Astrocyte (in vitro differentiated cells and primary cell): ENCODE results near the gene ELMO2. TPM values are rescaled to one million over a fixed set of nuclear protein-coding genes. Genes with fewer than 3 reads are reported as not detected.

Source experiments
- DNase-seq: peaks from one replicate; pipeline ENCODE4 v3.0.0-alpha.2; 2010; ENCODE audit warnings: low read depth
- FAIRE-seq: peaks from 2 replicates; lab custom pipeline; 2011; peaks lifted over from hg19 to GRCh38; lab: Jason Lieb, UNC
- H2AFZ ChIP-seq: 2 replicates; pipeline ENCODE4 v1.6.0; 2012; ENCODE audit warnings: low read depth, low read length, inconsistent platforms
- H3K27ac ChIP-seq: 2 replicates; pipeline ENCODE4 v1.5.1; 2011; ENCODE audit warnings: low read depth, low read length, inconsistent platforms
- H3K27me3 ChIP-seq: 2 replicates; pipeline ENCODE4 v1.6.0; 2011; ENCODE audit warnings: low read length, inconsistent platforms; ENCODE audit not compliant: insufficient read depth
- H3K36me3 ChIP-seq: 2 replicates; pipeline ENCODE4 v1.5.1; 2011; ENCODE audit warnings: low read length, inconsistent platforms; ENCODE audit not compliant: insufficient read depth
- H3K4me1 ChIP-seq: 2 replicates; pipeline ENCODE4 v1.5.1; 2011; ENCODE audit warnings: low read length, inconsistent platforms; ENCODE audit not compliant: insufficient read depth
- H3K4me2 ChIP-seq: 2 replicates; pipeline ENCODE4 v1.6.0; 2012; ENCODE audit warnings: low read length, inconsistent platforms
- H3K4me3 ChIP-seq: 2 replicates; pipeline ENCODE4 v1.5.1; 2011; ENCODE audit warnings: low read depth, mild to moderate bottlenecking, low read length, inconsistent platforms; ENCODE audit not compliant: insufficient read depth
- H3K79me2 ChIP-seq: 2 replicates; pipeline ENCODE4 v1.6.0; 2012; ENCODE audit warnings: mild to moderate bottlenecking, low read length, inconsistent platforms; ENCODE audit not compliant: insufficient read depth
- H3K9ac ChIP-seq: 2 replicates; pipeline ENCODE4 v1.6.0; 2012; ENCODE audit warnings: mild to moderate bottlenecking, low read length, inconsistent platforms
- H3K9me3 ChIP-seq: 2 replicates; pipeline ENCODE4 v1.5.1; 2012; ENCODE audit warnings: low read depth, mild to moderate bottlenecking, low read length, inconsistent platforms; ENCODE audit not compliant: insufficient read depth
- H4K20me1 ChIP-seq: 2 replicates; pipeline ENCODE4 v1.6.0; 2012; ENCODE audit warnings: low read length, inconsistent platforms; ENCODE audit not compliant: insufficient read depth
- H3K27ac Mint-ChIP-seq: one replicate; pipeline ENCODE4 v1.8.0; 2021; ENCODE audit warnings: mild to moderate bottlenecking, mixed read lengths; ENCODE audit not compliant: unreplicated experiment
- H3K27me3 Mint-ChIP-seq: one replicate; pipeline ENCODE4 v1.8.0; 2021; ENCODE audit warnings: low read depth, mixed read lengths; ENCODE audit not compliant: unreplicated experiment
- H3K36me3 Mint-ChIP-seq: one replicate; pipeline ENCODE4 v1.8.0; 2021; ENCODE audit warnings: low read depth, mixed read lengths; ENCODE audit not compliant: unreplicated experiment
- H3K4me1 Mint-ChIP-seq: one replicate; pipeline ENCODE4 v1.8.0; 2021; ENCODE audit warnings: low read depth, mixed read lengths; ENCODE audit not compliant: unreplicated experiment
- H3K4me3 Mint-ChIP-seq: one replicate; pipeline ENCODE4 v1.8.0; 2021; ENCODE audit warnings: mild to moderate bottlenecking, moderate library complexity, mixed read lengths; ENCODE audit not compliant: unreplicated experiment
- H3K9me3 Mint-ChIP-seq: one replicate; pipeline ENCODE4 v1.8.0; 2021; ENCODE audit warnings: mild to moderate bottlenecking, mixed read lengths; ENCODE audit not compliant: unreplicated experiment
- CTCF ChIP-seq: IDR thresholded peaks from 2 replicates; pipeline ENCODE4 v1.5.1; 2011; ENCODE audit warnings: low read depth, mild to moderate bottlenecking, inconsistent platforms, low read length, moderate library complexity; ENCODE audit not compliant: insufficient read depth
- EZH2 ChIP-seq: IDR thresholded peaks from 2 replicates; pipeline ENCODE4 v1.6.1; 2012; ENCODE audit warnings: mild to moderate bottlenecking, low read length, inconsistent platforms; ENCODE audit not compliant: insufficient read depth
- total RNA-seq: library from RNA; stranded (reverse); gene quantifications from 2 replicates; pipeline ENCODE4 v1.2.1, GENCODE V29; 2021

The ELMO2 gene
- total RNA-seq, 1 donor from 2014 or later, result 53.4 TPM

GRCh38 chr20:46350201-46350985 lies 56.0 kb downstream of the ELMO2 start:
- Histone ChIP-seq H3K9ac (peak overlapping the region; percentile 84), H3K27ac (peak overlapping the region; percentile 92)
- H3K27me3 Mint-ChIP-seq, result no peaks in the 10 kb centered on the region

GRCh38 chr20:46349742-46350056 lies 56.7 kb downstream of the ELMO2 start:
- Histone ChIP-seq H3K4me2 (peak overlapping the region; percentile 80), H3K9me3 (no peaks in the 10 kb centered on the region), H3K27me3 (peaks cover 7% of the 10 kb centered on the region), H3K36me3 (peaks cover 3% of the 10 kb centered on the region), H3K27ac (peak overlapping the region; percentile 92), H3K4me3 (no peak overlapping the region), H4K20me1 (no peaks in the 10 kb centered on the region), H2AFZ (no peak overlapping the region), H3K79me2 (no peaks in the 10 kb centered on the region), H3K9ac (peak overlapping the region; percentile 84), H3K4me1 (peaks cover 23% of the 10 kb centered on the region)
- peaks cover 14% of the 10 kb centered on the region for H3K36me3 Mint-ChIP-seq
- no peak for FAIRE-seq
- H3K4me1 Mint-ChIP-seq, result peaks cover 29% of the 10 kb centered on the region
- no peak for DNase-seq
- no peak overlapping the region for H3K27ac Mint-ChIP-seq
- H3K27me3 Mint-ChIP-seq, result peaks cover 3% of the 10 kb centered on the region
- H3K4me3 Mint-ChIP-seq, result no peak overlapping the region
- no peak for TF ChIP-seq EZH2
- no peak for TF ChIP-seq CTCF
- peaks cover 3% of the 10 kb centered on the region for H3K9me3 Mint-ChIP-seq

More at GRCh38 chr20:46350201-46350985, 56.0 kb downstream of the ELMO2 start:
- H3K36me3 ChIP-seq, result peaks cover 3% of the 10 kb centered on the region
- peaks cover 3% of the 10 kb centered on the region for H3K9me3 Mint-ChIP-seq
- H3K9me3 ChIP-seq, result no peaks in the 10 kb centered on the region
- H3K79me2 ChIP-seq, result no peaks in the 10 kb centered on the region
- peak overlapping the region; percentile 67 for H3K4me3 Mint-ChIP-seq
- H3K4me2 ChIP-seq, result peak overlapping the region; percentile 80
- peaks cover 15% of the 10 kb centered on the region for H3K36me3 Mint-ChIP-seq
- H3K4me3 ChIP-seq, result no peak overlapping the region
- peak overlapping the region; percentile 98 for H3K27ac Mint-ChIP-seq
- FAIRE-seq (no peak), DNase-seq (peak; percentile 94)
- peaks cover under 1% of the 10 kb centered on the region for H3K27me3 ChIP-seq
- H3K4me1 Mint-ChIP-seq, result peaks cover 29% of the 10 kb centered on the region
- no peaks in the 10 kb centered on the region for H4K20me1 ChIP-seq
- TF ChIP-seq CTCF, result no peak
- no peak for TF ChIP-seq EZH2
- peak overlapping the region; percentile 55 for H2AFZ ChIP-seq
- peaks cover 23% of the 10 kb centered on the region for H3K4me1 ChIP-seq
